Sigmoid colon (tissue), 3 donors: ENCODE results near the gene ST6GALNAC3.

Experiments used
- CTCF ChIP-seq, 4 experiments: fragments of 450-650 bp in 3 of 4; fragments of 200-600 bp in 1 of 4; IDR thresholded peaks; one replicate each; pipeline ENCODE4 v1.5.1; 2016 to 2019; ENCODE audit warnings: antibody characterized with exemption in 4 of 4, mild to moderate bottlenecking in 3 of 4, moderate library complexity in 2 of 4
- POLR2A ChIP-seq, 2 donors: fragments of 450-650 bp; IDR thresholded peaks; one replicate each; pipeline ENCODE4 v1.6.1; 2016; ENCODE audit warnings: antibody characterized with exemption in 2 of 2, mild to moderate bottlenecking in 2 of 2, moderate library complexity in 2 of 2

GRCh38 chr1:76463849-76464248, 389.3 kb downstream of the ST6GALNAC3 start:
- TF ChIP-seq POLR2A (IDR thresholded peaks at IDR 0.05): no peak
- TF ChIP-seq CTCF (IDR thresholded peaks at IDR 0.05): no peak
